ENCODE measurements around the gene RRP9. TPM values are rescaled to one million over a fixed set of nuclear protein-coding genes. Genes with fewer than 3 reads are reported as not detected.

The RRP9 gene
- total RNA-seq, 1 experiment from 2014 or later = 49.9 TPM

DNA sequence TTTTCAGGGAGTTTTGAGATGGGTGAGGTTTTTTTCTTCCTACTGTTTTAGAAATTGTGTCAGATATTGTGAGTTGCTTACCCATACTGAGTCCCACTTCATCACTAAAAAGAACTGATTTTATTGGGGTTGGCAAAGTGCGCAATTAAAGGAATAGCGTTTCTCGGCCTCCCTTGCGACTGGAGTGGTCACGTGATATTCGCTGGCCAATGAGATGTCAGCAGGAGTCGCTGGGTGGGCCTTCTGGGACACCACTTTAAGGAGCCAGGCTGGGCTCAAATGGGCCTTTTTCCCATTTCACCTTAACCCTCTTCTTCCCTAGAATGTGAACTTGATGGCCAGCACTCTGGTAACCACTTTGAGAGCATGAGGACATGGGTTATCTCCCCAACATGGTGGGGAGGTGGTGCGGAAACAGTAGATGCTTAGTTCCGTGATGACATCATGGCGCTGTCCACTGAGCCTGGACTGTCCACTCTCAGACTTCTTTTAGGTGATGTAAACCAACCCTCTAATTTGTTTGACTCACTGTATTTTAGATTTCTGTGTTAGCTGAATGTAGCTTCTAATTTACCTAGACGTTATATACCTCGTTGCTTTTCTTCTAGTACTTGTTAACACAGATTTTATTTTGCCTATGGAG lies 53.1 kb downstream of the RRP9 start (continued):
- TF ChIP-seq ELF4 (CRISPR knock-in tag; IDR thresholded peaks at IDR 0.05; ENCODE audit: low read depth) = no peak
- no peak for TF ChIP-seq NR3C1 (CRISPR knock-in tag; conservative IDR thresholded peaks at IDR 0.05; ENCODE audit: low read depth)
- TF ChIP-seq, protein P1, sequence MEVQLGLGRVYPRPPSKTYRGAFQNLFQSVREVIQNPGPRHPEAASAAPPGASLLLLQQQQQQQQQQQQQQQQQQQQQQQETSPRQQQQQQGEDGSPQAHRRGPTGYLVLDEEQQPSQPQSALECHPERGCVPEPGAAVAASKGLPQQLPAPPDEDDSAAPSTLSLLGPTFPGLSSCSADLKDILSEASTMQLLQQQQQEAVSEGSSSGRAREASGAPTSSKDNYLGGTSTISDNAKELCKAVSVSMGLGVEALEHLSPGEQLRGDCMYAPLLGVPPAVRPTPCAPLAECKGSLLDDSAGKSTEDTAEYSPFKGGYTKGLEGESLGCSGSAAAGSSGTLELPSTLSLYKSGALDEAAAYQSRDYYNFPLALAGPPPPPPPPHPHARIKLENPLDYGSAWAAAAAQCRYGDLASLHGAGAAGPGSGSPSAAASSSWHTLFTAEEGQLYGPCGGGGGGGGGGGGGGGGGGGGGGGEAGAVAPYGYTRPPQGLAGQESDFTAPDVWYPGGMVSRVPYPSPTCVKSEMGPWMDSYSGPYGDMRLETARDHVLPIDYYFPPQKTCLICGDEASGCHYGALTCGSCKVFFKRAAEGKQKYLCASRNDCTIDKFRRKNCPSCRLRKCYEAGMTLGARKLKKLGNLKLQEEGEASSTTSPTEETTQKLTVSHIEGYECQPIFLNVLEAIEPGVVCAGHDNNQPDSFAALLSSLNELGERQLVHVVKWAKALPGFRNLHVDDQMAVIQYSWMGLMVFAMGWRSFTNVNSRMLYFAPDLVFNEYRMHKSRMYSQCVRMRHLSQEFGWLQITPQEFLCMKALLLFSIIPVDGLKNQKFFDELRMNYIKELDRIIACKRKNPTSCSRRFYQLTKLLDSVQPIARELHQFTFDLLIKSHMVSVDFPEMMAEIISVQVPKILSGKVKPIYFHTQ (CRISPR knock-in tag; IDR thresholded peaks at IDR 0.05) = no peak
- no peak for TF ChIP-seq KAT7 (CRISPR knock-in tag; IDR thresholded peaks at IDR 0.05; ENCODE audit: borderline replicate concordance)
- no peak for TF ChIP-seq TEAD4 (CRISPR knock-in tag; IDR thresholded peaks at IDR 0.05)
- TF ChIP-seq ZNF317 (CRISPR knock-in tag; IDR thresholded peaks at IDR 0.05; ENCODE audit: borderline replicate concordance, low read depth) = no peak
- no peak for TF ChIP-seq HMGA2 (CRISPR knock-in tag; IDR thresholded peaks at IDR 0.05)
- TF ChIP-seq, protein P2, sequence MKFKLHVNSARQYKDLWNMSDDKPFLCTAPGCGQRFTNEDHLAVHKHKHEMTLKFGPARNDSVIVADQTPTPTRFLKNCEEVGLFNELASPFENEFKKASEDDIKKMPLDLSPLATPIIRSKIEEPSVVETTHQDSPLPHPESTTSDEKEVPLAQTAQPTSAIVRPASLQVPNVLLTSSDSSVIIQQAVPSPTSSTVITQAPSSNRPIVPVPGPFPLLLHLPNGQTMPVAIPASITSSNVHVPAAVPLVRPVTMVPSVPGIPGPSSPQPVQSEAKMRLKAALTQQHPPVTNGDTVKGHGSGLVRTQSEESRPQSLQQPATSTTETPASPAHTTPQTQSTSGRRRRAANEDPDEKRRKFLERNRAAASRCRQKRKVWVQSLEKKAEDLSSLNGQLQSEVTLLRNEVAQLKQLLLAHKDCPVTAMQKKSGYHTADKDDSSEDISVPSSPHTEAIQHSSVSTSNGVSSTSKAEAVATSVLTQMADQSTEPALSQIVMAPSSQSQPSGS (CRISPR knock-in tag; IDR thresholded peaks at IDR 0.05; ENCODE audit: borderline replicate concordance, low read depth) = no peak
- TF ChIP-seq, protein P3, sequence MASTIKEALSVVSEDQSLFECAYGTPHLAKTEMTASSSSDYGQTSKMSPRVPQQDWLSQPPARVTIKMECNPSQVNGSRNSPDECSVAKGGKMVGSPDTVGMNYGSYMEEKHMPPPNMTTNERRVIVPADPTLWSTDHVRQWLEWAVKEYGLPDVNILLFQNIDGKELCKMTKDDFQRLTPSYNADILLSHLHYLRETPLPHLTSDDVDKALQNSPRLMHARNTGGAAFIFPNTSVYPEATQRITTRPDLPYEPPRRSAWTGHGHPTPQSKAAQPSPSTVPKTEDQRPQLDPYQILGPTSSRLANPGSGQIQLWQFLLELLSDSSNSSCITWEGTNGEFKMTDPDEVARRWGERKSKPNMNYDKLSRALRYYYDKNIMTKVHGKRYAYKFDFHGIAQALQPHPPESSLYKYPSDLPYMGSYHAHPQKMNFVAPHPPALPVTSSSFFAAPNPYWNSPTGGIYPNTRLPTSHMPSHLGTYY (CRISPR knock-in tag; IDR thresholded peaks at IDR 0.05) = no peak

DNA sequence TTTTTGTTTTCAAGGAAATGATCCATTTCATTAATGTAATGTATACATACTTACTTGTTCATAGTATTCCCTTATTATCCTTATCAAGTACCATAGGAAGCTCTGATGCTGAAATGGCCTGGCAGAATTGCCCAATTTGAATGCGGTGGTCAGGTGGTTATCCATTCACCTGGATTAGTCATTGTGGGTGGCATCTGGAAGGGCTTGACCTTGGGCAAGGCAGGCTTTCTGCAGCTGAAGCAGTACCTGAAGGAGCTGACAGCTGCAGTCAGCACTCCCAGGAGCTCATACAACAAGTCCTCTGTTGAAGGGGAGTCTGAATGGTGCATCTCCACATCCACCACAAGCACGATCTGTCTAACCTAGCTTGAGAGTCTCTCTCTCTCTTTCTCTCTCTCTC lies 54.1 kb downstream of the RRP9 start:
- ATAC-seq (no peak), DNase-seq (ENCODE audit: low spot score) (no peak)
- H3K27ac Mint-ChIP-seq = no peak overlapping the region
- H3K27me3 Mint-ChIP-seq (ENCODE audit: low read depth) = no peaks in the 10 kb centered on the region; the same call in none of the 2 replicates
- H3K4me1 Mint-ChIP-seq = 0 out of 2 replicates have a peak, but pooled peaks cover 2% of the 10 kb centered on the region
- no peaks in the 10 kb centered on the region for H3K36me3 Mint-ChIP-seq
- peaks cover 16% of the 10 kb centered on the region; the same call in 1 of the 2 replicates for H3K9me3 Mint-ChIP-seq
- POLR2A ChIA-PET = interaction anchor here (0.6 kb wide), 1 partner anchor 48 kb away, joined by 3 read pairs; no protein-coding TSS in a partner anchor
- CTCF ChIA-PET = interaction anchor here (0.6 to 1.3 kb wide), 3 partner anchors 27 to 169 kb away, joined by 3 to 4 read pairs (median 4); partner anchors contain the start of gene PCBP4
- no peak overlapping the region for H3K4me3 Mint-ChIP-seq
- no peak for TF ChIP-seq ETV6 (CRISPR knock-in tag; IDR thresholded peaks at IDR 0.05)
- TF ChIP-seq, protein P4, sequence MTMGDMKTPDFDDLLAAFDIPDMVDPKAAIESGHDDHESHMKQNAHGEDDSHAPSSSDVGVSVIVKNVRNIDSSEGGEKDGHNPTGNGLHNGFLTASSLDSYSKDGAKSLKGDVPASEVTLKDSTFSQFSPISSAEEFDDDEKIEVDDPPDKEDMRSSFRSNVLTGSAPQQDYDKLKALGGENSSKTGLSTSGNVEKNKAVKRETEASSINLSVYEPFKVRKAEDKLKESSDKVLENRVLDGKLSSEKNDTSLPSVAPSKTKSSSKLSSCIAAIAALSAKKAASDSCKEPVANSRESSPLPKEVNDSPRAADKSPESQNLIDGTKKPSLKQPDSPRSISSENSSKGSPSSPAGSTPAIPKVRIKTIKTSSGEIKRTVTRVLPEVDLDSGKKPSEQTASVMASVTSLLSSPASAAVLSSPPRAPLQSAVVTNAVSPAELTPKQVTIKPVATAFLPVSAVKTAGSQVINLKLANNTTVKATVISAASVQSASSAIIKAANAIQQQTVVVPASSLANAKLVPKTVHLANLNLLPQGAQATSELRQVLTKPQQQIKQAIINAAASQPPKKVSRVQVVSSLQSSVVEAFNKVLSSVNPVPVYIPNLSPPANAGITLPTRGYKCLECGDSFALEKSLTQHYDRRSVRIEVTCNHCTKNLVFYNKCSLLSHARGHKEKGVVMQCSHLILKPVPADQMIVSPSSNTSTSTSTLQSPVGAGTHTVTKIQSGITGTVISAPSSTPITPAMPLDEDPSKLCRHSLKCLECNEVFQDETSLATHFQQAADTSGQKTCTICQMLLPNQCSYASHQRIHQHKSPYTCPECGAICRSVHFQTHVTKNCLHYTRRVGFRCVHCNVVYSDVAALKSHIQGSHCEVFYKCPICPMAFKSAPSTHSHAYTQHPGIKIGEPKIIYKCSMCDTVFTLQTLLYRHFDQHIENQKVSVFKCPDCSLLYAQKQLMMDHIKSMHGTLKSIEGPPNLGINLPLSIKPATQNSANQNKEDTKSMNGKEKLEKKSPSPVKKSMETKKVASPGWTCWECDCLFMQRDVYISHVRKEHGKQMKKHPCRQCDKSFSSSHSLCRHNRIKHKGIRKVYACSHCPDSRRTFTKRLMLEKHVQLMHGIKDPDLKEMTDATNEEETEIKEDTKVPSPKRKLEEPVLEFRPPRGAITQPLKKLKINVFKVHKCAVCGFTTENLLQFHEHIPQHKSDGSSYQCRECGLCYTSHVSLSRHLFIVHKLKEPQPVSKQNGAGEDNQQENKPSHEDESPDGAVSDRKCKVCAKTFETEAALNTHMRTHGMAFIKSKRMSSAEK (CRISPR knock-in tag; IDR thresholded peaks at IDR 0.05; ENCODE audit: borderline replicate concordance) = no peak
- TF ChIP-seq, protein P5, sequence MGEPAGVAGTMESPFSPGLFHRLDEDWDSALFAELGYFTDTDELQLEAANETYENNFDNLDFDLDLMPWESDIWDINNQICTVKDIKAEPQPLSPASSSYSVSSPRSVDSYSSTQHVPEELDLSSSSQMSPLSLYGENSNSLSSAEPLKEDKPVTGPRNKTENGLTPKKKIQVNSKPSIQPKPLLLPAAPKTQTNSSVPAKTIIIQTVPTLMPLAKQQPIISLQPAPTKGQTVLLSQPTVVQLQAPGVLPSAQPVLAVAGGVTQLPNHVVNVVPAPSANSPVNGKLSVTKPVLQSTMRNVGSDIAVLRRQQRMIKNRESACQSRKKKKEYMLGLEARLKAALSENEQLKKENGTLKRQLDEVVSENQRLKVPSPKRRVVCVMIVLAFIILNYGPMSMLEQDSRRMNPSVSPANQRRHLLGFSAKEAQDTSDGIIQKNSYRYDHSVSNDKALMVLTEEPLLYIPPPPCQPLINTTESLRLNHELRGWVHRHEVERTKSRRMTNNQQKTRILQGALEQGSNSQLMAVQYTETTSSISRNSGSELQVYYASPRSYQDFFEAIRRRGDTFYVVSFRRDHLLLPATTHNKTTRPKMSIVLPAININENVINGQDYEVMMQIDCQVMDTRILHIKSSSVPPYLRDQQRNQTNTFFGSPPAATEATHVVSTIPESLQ (CRISPR knock-in tag; IDR thresholded peaks at IDR 0.05) = no peak
- TF ChIP-seq PRRX2 (CRISPR knock-in tag; IDR thresholded peaks at IDR 0.05) = no peak
- no peak for TF ChIP-seq SMAD4 (CRISPR knock-in tag; IDR thresholded peaks at IDR 0.05)
- TF ChIP-seq NR3C1 (CRISPR knock-in tag; conservative IDR thresholded peaks at IDR 0.05; ENCODE audit: low read depth) = no peak
- TF ChIP-seq, protein P6, sequence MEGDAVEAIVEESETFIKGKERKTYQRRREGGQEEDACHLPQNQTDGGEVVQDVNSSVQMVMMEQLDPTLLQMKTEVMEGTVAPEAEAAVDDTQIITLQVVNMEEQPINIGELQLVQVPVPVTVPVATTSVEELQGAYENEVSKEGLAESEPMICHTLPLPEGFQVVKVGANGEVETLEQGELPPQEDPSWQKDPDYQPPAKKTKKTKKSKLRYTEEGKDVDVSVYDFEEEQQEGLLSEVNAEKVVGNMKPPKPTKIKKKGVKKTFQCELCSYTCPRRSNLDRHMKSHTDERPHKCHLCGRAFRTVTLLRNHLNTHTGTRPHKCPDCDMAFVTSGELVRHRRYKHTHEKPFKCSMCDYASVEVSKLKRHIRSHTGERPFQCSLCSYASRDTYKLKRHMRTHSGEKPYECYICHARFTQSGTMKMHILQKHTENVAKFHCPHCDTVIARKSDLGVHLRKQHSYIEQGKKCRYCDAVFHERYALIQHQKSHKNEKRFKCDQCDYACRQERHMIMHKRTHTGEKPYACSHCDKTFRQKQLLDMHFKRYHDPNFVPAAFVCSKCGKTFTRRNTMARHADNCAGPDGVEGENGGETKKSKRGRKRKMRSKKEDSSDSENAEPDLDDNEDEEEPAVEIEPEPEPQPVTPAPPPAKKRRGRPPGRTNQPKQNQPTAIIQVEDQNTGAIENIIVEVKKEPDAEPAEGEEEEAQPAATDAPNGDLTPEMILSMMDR (IDR thresholded peaks at IDR 0.05) = no peak
- TF ChIP-seq ATF1 (CRISPR knock-in tag; IDR thresholded peaks at IDR 0.05) = no peak
- TF ChIP-seq, protein P7, sequence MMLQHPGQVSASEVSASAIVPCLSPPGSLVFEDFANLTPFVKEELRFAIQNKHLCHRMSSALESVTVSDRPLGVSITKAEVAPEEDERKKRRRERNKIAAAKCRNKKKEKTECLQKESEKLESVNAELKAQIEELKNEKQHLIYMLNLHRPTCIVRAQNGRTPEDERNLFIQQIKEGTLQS (CRISPR knock-in tag; conservative IDR thresholded peaks at IDR 0.05) = no peak
- TF ChIP-seq, protein P8, sequence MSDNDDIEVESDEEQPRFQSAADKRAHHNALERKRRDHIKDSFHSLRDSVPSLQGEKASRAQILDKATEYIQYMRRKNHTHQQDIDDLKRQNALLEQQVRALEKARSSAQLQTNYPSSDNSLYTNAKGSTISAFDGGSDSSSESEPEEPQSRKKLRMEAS (CRISPR knock-in tag; IDR thresholded peaks at IDR 0.05) = no peak
- TF ChIP-seq, protein P9, sequence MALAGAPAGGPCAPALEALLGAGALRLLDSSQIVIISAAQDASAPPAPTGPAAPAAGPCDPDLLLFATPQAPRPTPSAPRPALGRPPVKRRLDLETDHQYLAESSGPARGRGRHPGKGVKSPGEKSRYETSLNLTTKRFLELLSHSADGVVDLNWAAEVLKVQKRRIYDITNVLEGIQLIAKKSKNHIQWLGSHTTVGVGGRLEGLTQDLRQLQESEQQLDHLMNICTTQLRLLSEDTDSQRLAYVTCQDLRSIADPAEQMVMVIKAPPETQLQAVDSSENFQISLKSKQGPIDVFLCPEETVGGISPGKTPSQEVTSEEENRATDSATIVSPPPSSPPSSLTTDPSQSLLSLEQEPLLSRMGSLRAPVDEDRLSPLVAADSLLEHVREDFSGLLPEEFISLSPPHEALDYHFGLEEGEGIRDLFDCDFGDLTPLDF (CRISPR knock-in tag; IDR thresholded peaks at IDR 0.05) = no peak

Data from WTC11 (cell line).